ENCODE results near the gene SPSB3. TPM values are rescaled to one million over a fixed set of nuclear protein-coding genes. Genes with fewer than 3 reads are reported as not detected.

The SPSB3 gene
- total and polyA plus RNA-seq, 9 of the 15 experiments (the other 6 are each of a cell fraction or from before 2014, with no cell fraction given) = 0.39 to 37.4 (median 7.1) TPM

GRCh38 chr16:1771864-1772361 is 10.5 kb downstream of the SPSB3 start (continued):
- TF ChIP-seq CHD7 (IDR thresholded peaks at IDR 0.05; ENCODE audit: low read depth, low read length) (no peak), CTBP1 (IDR thresholded peaks at IDR 0.05; ENCODE audit: borderline replicate concordance) (no peak), GTF2F1 (IDR thresholded peaks at IDR 0.05; ENCODE audit: low read depth, low read length) (no peak), BCOR (IDR thresholded peaks at IDR 0.05) (no peak), SIRT6 (IDR thresholded peaks at IDR 0.05; ENCODE audit: low read depth, low read length) (peak; percentile 26), PHB2 (IDR thresholded peaks at IDR 0.05; ENCODE audit: low read depth) (no peak), RFX7 (CRISPR knock-in tag; IDR thresholded peaks at IDR 0.05) (no peak), ATF7 (IDR thresholded peaks at IDR 0.05) (no peak), TFAP4 (CRISPR knock-in tag; IDR thresholded peaks at IDR 0.05; ENCODE audit: borderline replicate concordance) (peak; percentile 44), VEZF1 (CRISPR knock-in tag; IDR thresholded peaks at IDR 0.05) (peak; percentile 63), ELF4 (CRISPR knock-in tag; IDR thresholded peaks at IDR 0.05) (no peak), ZNF77 (CRISPR knock-in tag; IDR thresholded peaks at IDR 0.05) (no peak), SP2 (IDR thresholded peaks at IDR 0.05; ENCODE audit: extremely low read depth, low read depth, low read length, poor library complexity, severe bottlenecking) (no peak), PURB (CRISPR knock-in tag; IDR thresholded peaks at IDR 0.05; ENCODE audit: low read depth) (no peak)

Data from K562 (cell line).